ENCODE data around the gene P2RX5.
A peak's percentile ranks its signal among the peaks of the same experiment; 100 is the strongest.

The P2RX5 gene

GRCh38 chr17:3679531-3680126 is 16.3 kb downstream of the P2RX5 start:
- no peak for DNase-seq

DNA sequence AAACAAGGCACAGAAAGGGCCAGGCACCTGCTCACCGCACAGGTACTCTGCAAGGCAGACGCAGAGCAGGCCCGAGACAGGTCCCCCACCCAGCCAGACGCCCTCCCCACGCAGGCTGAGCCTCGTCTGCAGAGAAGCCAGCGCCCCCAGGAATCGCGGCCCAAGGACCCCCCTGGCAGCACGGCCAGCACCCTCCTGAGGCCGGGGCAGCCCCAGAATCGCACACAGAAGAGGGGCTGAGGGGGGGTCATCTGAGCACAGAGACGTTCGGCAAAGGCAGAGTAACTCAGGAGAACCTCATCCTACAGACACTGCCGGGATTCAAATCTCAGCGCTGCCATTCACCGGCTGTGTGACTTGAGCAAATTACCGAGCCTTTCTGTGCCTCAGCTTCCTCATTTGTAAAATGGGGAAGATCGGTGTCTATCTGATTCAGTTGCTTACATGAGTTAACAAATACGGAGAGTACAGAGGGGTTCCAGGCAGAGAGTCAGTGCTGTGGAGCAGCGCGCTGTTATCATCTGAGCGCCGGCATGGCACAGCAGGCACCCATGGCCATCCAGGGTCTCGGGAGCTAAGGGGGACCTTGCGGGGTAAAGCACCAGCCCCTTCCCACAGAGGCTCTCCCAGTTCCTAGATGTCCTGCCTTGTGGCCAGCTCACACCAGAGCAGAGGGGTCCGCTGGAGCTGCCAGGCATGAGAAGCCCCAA is 17.0 kb downstream of the P2RX5 start:
- DNase-seq, result no peak

DNA sequence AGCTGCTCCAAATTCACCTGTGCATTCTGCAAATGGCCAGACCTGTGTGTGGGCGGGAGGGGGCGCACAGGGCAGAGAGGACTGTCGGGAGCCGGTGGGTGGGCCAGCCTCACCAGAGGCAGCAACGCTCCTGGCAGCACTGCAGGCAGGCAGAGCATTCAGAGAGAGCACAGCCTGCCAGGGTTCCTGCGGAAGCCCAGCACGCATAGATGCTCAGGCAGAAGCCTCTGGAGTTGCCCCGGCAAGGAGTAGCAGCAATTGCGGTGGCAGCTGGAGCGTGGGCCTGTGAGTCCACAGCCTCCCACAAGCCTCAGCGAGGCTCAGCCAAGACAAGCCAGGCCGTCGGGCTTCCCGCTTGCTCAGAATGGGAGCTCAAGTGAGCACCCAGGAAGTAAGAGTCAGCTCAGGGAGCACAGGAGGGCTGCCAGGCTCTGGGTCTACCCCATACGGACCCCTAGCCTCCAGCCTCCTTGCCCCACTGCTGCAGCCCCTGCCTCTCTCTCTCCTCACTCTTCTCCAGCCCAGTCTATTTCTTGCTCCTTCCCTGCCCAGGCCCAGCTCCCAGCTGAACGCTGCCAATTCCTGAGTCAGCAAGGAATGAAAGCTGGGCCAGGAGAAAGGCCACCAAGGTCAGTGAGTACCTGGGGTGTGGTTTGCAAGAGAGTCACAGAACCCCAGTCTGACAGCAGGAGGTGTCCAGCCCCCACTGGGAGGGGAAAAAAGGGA is 17.7 kb downstream of the P2RX5 start:
- DNase-seq, result no peak

DNA sequence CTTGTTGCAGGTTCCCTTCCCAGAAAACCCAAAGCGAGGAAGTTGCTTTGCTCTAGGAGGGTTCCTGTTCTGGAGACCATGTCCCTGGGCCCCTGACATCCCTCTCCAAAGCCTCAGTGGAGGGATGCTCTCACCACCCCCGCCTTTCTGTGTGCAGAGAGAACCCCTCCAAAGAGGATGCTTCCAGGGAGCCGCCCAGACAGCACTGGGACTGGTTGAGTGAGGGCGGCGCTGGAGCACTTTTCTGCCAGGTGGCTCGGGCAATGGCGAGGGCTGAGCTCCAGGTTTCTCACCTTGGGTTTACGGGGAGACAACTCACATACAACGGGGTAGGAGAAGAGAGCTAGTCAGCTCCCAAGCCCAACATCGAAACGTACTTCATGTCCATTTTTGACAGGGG is 20.1 kb downstream of the P2RX5 start:
- DNase-seq, result no peak

GRCh38 chr17:3672571-3672970 is 23.4 kb downstream of the P2RX5 start:
- DNase-seq, result no peak

- DNase-seq, result no peak
Measured at GRCh38 chr17:3669548-3669947, 26.4 kb downstream of the P2RX5 start.

- no peak for DNase-seq
Measured at GRCh38 chr17:3669085-3669347, 26.9 kb downstream of the P2RX5 start.

GRCh38 chr17:3668279-3669084 is 27.5 kb downstream of the P2RX5 start, which contains the start of the genes EMC6 and TAX1BP3:
Gene EMC6 (plus strand): TSS chr17:3668812. CDS start chr17:3669147, 335 bp downstream.
Gene TAX1BP3 (minus strand): TSS chr17:3668578. CDS start chr17:3668526, 52 bp downstream.
- DNase-seq, result peak; percentile 17

DNA sequence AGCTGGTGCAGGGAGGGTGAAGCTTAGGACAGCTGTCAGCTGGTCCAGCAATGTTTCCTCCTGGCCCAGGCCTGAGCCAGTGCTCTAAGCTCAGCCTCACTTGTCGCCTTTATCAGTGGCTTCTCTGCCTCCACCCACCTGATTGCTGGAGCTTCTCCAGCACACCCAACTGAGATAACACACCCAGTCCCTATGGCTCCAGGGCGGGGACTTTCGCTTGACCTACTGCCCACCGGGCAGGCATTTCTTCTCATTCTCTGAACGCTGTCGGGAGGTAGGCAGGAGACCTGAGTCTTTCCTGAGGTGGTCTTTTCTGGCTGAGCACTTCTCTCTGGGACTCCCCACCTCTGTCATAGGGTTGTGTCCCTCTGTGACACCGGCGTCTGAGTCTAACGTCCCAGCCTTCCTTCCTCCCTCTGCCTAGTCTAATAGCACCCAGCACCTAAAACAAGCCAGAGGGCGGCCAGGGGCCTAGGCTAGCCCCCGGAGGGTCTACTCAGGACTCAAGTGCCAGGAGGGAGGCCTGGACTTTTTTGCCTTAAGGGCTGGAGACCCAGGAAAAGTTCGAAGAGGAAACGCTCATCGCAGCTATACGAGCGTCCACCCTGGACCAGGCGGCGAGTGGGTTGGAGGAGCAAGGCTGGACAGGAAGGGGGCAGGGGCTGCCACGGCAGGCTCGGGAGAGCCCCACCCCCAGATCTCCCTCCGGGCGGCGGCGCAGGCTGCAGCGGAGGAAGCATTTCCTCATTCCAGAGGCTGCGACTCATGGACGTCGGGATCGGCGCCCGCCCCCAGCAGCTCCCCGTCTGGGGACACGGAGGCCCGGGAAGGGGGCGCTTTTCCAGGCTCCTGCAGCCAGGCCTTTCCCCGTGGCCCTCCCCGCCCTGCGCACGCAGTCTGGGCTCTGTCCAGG is 28.3 kb downstream of the P2RX5 start:
- no peak for DNase-seq

DNA sequence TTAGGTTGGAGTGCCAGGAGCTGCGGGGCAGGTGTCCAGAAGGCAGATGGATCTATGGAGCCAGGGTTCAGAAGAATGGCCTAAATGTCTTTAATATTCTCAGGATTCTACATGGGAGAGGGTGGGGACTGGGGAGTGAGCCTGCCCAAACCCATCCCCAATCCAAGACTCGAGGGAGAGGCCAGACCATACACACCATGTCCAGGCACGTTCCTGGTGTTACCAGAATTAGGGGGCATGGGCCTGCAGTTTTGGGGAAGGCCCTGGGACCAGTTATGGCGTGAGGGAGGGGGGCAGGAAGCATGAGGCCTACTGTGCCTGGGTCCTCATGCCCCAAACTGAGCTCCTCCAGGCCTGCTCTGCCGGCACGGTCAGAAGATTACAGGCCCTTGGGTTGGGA is 29.4 kb downstream of the P2RX5 start:
- no peak for DNase-seq

- DNase-seq, result no peak
Measured at GRCh38 chr17:3665834-3666233, 30.1 kb downstream of the P2RX5 start.

GRCh38 chr17:3663102-3664011 is 32.6 kb downstream of the P2RX5 start:
- no peak for DNase-seq

DNA sequence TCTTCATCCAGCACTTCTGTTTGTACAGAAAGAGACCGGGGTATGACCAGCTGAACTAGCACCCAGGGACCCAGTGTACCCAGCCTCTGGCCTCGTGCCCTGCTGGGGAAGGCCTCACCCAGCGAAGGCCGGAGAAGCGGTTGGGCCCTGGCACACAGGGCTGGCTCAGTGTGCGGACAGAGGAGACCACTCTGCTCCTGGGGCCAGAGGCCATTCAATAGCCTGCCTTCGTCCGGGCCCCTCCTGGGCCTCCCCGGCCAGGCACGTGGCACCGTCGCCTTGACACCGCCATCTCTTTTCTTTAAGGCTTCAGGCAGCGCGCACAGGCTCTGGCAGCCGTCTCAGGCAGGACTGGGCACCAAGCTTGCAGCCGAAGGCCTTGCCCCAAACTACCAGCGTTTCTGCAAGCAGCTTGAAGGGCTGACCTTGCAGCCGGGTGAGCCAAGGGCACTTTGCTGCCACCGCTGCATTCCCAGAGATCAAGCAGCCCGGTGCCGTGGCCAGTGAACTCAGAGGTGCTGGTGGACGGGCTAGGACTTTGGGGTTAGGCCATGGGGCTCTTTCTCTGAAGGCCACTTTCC is 35.6 kb downstream of the P2RX5 start:
- DNase-seq, result no peak

- no peak for DNase-seq
Measured at GRCh38 chr17:3659541-3660111, 36.3 kb downstream of the P2RX5 start.

DNA sequence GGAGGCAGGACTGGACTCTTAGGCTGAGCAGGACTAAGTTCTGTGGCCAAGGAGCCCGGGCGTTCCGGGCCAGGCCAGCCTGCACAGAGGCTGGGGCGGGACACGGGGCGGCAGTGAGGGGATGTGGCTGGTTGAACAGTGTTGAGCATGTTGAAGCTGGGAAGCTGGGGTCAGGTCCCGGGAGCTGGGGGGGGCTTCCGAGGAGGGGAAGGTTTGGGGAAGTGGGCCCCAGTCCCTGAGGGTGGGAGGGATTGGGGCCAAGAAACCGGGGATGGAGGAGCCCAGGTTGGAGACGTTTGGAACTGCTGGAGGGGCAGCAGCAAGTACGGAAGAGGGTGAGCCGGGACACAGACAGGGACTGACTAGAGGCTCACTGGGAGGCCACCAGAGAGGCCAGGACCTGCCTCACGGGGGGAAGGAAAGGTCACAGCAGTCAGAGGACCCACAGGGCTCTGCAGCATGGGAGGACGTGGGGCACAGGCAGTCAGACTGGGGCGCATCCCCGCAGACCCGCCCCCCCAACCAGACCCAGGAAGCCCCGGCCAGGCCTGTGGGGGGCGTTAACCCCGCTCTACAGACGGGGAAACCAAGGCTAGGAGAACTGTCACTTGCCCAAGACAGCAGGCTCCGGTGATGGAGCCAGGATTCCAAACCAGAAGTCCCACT is 37.0 kb downstream of the P2RX5 start:
- DNase-seq, result no peak

DNA sequence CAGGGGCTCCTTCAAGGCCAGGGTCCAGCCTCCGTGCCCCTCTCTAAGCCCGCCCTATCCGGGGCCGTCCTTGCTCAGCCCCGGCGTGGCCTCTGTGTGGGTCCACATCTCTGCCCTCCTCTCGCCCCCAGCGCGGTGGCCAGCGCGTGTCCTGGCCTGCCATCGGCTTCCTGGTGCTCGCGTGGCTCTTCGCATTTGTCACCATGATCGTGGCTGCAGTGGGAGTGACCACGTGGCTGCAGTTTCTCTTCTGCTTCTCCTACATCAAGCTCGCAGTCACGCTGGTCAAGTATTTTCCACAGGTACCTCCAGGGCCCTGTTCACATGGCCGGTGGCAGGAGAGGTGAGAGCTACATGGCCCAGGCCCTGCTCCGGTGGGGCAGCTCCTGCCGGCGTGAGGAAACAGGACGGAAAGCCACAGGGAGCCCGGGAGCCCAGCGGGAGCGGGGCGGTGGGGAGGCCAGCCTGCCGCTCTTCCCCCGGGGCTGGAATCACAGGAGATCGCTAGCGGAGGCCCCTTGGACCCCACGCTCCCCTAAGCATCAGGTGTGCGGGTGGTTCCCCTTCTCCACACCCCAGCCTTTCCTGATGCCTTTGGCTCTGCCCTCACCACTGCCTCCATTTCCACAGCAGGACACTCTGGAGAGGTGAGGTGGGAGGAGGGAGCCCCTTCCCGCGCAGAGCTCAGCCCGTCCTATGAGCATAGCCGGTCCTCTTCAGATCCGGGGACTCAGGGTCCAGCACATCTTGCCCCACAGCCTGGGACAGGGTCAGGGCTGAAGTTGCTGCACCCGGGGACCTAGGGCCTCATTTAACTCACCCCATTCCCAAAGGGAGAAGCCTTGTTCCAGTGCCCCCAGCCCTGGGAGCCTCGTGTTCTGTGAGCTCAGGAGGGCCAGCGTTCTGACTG is 37.8 kb downstream of the P2RX5 start:
- DNase-seq, result no peak

DNA sequence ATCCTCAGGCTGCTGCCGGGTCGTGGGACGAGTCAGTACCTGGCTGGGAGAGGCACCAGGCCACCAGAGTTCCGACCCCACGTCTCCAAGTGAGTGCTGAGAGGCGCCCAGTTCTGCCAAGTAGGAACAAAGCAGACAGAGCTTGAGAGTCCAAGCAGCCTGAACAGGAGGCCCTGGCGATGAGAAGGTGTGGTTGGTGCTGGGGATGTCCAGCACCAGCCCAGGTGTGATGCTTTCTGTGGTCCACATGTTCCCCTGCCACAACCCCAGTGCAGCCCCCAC is 38.4 kb downstream of the P2RX5 start:
- no peak for DNase-seq

DNA sequence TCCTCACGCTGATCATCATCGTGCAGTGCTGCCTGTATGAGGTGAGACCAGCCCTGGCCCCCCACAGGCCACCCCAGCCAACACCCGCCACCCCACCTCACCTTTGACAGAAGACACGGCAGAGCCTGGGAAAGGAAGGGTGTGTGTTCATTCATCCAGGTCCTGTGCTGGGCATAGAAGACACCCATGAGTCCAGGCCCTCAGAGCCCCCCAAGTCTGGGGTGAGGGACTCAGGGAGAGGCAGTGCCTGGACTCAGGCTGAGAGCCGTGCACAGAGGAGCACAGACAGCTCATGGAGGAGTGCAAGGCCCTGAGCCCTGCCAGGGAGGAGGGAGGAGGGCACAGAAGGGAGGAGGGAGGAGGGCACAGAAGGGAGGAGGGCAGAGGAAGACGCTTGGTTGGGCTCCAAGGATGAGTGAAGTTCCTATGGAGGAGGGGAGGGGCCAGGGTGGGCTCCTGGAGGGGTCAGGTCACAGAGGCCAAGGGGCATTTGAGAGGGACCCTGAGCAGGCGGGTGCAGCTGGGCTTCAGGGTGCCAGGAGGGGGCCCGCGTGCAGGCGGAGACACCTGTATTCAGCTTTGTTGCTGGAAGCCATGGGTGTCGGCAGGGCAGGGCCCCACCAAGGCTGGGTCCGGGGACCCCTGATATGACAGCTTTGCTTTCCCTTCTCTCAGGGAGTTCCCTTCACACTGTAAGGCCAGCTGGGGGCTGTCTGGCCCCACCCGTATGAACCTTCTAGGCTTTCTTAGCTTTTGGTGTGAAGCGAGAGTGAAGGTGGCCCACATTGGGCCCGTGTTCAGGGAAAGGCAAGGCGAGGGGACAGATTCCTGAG is 39.0 kb downstream of the P2RX5 start:
- no peak for DNase-seq

Measured in NCI-H524 treated with DMSO at 0.1 percent for 48 hours (cell line).